Measurements from ENCODE around the gene SLC37A3.

Gene SLC37A3

DNA sequence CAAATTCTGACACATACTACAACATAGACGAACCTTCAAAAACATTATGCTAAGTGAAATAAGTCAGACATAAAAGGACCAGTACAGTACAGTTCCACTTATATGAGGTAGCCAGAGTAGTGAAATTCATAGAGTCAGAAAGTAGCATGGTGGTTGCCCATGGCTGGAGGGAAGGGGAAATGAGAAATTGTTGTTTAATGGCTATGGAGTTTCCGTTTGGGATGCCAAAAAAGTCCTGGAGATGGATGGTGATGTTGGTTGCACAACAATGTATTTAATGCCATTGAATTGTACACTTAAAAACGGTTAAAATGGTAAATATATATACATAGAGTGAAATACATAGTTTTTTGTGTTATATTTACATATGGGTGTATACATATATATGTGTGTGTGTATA is 2.1 kb upstream of the SLC37A3 start:
- no peak for DNase-seq

DNA sequence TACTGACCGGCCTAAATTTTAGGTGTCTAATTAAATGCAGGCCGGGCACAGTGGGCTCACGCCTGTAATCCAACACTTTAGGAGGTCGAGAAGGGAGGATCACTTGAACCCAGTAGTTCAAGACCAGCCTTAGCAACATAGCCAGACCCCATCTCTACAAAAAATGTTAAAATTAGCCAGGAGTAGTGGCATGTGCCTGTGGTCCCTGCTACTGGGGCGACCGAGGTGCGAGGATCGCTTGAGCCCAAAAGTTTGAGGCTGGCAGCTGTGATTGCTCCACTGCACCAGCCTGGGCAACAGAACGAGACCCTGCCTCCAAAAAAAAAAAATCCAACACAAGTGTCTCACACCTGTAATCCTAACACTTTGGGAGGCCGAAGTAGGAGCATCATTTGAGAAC is 491 bp upstream of the SLC37A3 start:
- DNase-seq = no peak

- no peak for DNase-seq
Measured at GRCh38 chr7:140393756-140394306, 4.5 kb downstream of the SLC37A3 start.

DNA sequence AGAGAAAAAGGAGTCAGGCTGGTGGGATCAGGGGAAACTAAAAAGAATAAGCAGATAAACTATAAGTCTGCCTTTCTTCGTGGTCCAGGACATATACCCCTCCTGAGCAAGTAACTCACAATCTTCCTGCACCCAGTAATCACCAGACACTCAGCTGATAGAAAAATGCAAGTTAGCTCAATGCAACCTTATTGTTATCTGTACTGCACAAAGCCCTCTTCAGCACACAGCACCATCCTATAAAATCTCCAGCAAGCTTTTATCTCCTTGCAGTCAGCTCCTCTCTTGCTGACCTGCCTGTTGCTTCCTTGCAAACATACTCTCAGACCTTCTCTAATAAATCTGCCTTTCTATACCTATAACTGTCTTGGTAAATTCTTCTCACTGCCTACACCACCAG is 6.7 kb downstream of the SLC37A3 start:
- DNase-seq = no peak

- no peak for DNase-seq
Measured at GRCh38 chr7:140390466-140391190, 7.7 kb downstream of the SLC37A3 start.

DNA sequence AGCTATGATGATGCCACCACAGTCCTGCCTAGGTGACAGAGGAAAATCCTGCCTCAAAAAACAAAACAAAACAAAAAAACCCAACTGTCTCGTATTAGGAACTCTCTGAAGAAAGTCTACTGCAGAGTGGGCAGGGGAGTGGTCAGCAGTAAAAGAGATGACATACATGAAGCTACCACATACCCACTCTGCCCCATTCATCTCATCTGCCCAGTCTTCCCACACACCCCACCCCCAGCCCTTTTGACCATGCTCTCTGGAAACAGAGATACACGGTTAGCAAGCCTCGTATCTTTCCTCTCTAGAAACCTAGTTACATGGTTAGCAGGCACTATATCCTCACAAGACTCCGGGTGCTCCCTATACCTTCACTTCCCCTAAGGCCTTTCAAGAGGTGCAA is 8.3 kb downstream of the SLC37A3 start:
- DNase-seq = no peak

DNA sequence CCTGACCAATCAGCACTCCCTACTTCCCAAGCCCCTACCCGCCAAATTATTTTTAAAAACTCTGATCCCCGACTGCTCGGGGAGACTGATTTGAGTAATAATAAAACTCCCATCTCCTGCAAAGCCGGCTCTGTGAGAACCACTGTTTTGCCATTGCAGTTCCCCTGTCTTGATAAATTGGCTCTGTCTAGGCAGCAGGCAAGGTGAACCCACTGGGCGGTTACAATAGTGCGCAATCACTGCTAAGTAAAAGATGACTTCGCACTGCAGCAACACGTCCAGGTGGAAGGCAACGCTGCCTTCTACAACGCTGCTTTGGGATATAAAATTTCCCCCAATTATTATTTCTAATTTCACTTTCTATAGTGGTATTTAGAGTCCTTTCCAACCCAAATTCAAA is 8.9 kb downstream of the SLC37A3 start:
- DNase-seq = no peak

DNA sequence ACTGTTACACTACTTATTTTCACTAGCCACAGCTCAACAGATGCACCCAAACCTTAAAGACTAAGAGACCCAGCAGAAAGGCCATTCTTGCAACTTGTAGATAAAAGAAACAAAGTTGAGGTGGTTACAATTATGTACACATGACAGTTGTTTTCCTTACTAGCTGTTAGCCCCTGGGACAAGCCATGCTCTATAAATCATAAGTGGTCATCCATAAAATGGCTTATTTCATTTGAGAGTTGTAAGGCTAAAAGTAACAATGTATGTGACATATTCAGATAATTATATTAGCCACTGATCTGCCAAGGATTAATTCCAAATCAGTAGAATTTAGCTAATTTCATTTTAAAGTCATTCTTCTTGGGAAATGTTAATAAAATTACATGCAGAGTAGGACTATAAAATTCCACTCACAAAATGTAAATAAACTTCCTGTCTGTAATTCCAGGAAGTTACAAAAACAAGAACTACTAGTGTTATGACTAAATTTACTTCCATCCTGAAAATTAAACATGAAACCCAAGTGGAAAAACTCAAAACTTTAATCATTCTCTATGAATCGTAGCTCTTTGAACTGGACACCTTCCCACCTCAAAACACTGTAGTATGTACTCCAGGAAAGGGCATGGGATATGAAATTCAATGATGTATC is 13.3 kb downstream of the SLC37A3 start:
- DNase-seq = no peak

- DNase-seq = no peak
Measured at GRCh38 chr7:140383954-140384713, 14.2 kb downstream of the SLC37A3 start.

GRCh38 chr7:140375892-140376730 is 22.2 kb downstream of the SLC37A3 start:
- no peak for DNase-seq

GRCh38 chr7:140375323-140375722 is 23.0 kb downstream of the SLC37A3 start:
- DNase-seq = no peak

DNA sequence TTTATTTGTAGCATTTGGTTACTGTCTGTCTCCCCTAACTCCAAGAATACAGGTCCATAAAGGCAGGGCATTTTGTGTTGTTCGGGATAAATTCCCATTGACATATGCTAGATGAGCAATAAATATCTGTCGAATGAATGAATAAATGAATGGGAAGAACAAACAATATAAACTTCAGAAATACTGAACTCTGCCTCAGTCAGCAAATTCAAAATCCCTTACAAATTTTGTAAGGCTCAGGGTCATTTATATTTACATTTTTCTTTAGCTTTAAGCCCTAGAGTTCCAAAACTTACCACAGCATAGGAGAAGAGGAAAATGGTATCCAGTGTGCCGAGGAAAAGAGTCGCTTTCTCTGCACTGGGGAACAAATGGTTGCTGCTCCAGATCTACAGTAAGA is 29.0 kb downstream of the SLC37A3 start:
- no peak for DNase-seq

DNA sequence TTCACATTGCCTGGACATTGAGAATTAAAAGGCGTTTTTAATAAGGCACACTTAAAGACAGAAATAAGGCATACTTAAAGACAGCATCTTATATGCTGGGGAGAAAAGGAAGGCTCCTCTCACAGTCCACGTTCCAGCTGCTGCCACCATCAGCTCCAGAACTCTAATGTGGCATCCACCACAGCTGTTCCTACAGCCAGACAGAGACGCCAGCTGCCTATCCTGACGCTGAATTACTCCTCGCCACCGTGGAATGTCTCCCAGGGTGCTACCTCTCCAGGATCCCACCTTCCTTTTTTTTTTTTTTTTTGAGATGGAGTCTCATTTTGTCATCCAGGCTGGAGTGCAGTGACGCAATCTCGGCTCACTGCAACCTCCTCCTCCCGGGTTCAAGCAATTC is 30.8 kb downstream of the SLC37A3 start:
- DNase-seq = no peak

DNA sequence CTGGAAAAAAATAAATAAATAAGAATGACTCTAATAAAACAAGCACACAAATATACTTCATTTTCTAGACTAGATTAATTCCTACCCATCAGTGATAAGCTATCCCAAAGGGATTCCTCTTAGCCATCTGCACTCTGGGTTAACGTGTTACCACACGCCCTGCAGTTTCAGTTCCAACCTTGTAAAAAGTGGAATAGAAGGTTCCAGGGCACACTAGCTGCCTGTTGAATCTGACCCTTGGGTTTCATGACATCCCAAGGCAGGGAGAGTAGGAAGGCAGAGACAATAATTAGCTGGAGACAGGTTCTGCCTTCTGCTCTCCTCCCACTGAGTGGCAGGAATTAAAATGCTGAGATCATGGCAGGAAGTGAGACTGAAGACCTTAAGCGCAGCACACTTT is 33.5 kb downstream of the SLC37A3 start:
- no peak for DNase-seq

DNA sequence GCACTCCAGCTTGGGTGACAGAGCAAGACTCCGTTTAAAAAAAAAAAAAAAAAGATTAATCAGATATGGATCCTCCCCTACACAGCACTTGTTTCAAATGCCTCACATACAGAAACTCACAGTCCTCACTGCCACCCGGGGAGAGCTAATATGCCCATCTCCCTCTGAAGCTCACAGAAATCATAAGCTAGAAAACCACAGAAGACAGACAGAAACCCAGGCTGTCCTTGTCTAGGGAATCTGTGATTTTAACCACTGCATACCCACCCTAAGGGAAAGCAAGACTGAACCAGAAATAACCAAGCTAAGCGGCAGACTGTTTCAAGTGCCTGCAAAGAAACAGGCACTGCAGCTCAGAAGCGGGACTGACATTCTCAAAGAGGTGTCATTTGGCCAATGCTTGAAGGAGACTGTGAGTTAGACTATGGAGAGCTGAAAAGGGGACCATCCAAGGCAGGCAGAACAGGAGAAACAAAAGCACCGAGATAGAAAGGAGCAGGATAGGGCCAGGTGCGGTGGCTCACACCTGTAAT is 37.6 kb downstream of the SLC37A3 start:
- no peak for DNase-seq

GRCh38 chr7:140358412-140359051 is 39.8 kb downstream of the SLC37A3 start:
- no peak for DNase-seq

DNA sequence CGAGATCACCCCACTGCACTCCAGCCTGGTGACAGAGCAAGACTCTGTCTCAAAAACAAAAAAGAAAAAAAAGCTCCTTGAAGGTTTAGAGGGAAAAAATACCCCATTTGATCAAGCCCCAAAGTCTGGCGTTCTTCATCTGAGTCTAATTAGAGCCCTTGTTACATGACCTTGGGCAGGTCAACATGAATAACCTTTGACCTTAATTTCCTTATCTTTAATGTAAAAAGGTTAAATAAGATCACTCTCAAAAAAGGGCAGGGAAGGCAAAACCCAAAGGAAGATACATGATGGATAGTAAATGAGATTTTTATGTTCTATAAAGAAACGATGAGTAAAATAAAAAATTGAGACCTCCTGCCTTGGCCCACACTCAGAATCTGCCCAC is 40.3 kb downstream of the SLC37A3 start:
- DNase-seq = no peak

DNA sequence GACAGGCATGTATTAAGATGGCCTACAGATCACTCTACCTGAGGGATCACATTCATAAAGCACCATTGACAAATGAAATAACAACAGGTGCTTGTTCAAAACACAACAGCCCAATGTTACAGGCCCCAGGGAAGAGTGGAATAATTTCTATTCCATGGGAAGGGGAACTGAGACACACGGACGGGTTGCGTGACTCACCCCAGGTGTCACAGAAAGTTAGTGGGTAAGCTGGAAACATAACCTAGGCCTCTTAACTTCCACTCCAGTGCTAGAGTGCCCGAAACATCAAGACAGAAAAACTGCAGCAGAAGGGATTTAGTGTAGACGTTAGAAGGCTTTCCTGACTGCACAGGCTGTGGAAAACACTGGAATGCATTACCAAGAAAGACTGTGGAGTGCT is 48.3 kb downstream of the SLC37A3 start:
- no peak for DNase-seq

- no peak for DNase-seq
Measured at GRCh38 chr7:140349144-140349771, 49.1 kb downstream of the SLC37A3 start.

DNA sequence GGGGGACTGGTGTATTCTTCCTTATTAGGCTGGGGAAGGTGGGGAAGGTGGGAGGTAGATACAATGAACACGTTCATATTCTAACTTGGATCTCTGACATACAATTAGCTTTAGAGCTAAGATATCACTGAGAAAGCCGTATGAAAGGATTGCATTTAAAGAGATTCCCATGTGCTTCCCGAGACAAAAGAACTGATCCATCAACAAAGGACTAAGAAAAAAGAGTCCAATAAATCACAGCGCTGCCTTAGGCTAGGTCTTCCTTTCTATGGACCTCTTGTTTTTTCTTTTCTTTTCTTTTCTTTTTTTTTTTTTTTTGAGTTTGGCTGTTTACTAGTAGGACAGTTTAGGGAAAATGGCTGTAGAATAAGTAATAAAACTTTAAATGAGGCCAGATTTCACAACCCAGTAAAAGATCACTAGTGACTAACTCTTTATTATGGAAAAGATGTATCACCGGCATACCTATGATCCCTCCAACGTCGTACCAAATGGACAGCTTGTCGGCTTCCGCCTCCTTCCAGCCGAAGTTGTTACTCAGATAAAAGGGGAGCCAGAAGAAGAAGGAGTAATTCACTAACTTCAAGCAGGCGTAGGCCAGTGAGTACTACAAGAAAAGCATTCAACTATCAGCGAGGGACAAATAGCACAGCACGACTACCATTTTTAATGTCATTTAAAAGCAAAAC is 50.0 kb downstream of the SLC37A3 start:
- no peak for DNase-seq

DNA sequence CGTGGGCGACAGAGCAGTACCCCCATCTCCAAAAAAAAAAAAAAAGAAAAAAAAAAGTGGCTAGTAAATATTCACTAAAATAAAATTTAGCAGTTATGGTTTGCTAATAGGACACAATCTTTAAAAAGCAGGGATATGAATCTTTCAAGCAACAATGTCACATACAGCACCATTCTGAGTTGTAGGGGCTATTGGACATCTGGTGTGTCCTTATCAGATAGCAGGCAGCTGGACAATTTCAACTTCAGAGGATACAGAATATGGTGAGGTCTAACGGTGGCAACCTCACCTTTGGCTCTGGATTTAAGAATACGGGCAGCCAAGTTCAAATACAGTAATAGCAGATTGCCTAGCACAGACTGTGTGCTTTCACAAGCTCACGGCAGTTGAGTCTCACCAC is 51.1 kb downstream of the SLC37A3 start:
- DNase-seq = no peak
